AG04450 (cell line): ENCODE data around the gene LINGO4. TPM values are rescaled to one million over a fixed set of nuclear protein-coding genes. Genes with fewer than 3 reads are reported as not detected.

Experiments used
- CTCF ChIA-PET: fragments of 300-600, 350-600 bp; formaldehyde crosslinking; extraction: SDS; loops from one replicate; lab custom pipeline; 2022; ENCODE audit warnings: antibody characterized with exemption, inconsistent platforms; lab: Charles Lee
- POLR2A ChIA-PET: fragments of 350-600 bp; formaldehyde crosslinking; extraction: SDS; loops from one replicate; lab custom pipeline; 2021; ENCODE audit warnings: antibody characterized with exemption, inconsistent platforms; lab: Yijun Ruan, JAX
- DNase-seq: peaks from one replicate; pipeline ENCODE4 v3.0.0-alpha.2; 2011; ENCODE audit warnings: low read depth, low spot score
- H3K27ac ChIP-seq: one replicate; pipeline ENCODE4 v1.5.1; 2012; ENCODE audit warnings: low read depth, low read length, control low read depth
- H3K27me3 ChIP-seq: one replicate; pipeline ENCODE4 v1.6.0; 2012; ENCODE audit warnings: low read length; ENCODE audit not compliant: control insufficient read depth, insufficient read depth
- H3K4me3 ChIP-seq: 2 replicates; pipeline ENCODE4 v1.5.1; 2011; ENCODE audit warnings: mild to moderate bottlenecking, low read depth, low read length, control low read depth
- H3K9me3 ChIP-seq: 2 replicates; pipeline ENCODE4 v1.5.1; 2012; ENCODE audit warnings: low read length; ENCODE audit not compliant: control insufficient read depth, insufficient read depth
- CTCF ChIP-seq: IDR thresholded peaks from 2 replicates; pipeline ENCODE4 v1.5.1; 2011; ENCODE audit warnings: low read depth, low read length, control low read depth, inconsistent platforms
- polyA plus RNA-seq: library from polyadenylated mRNA; depleted of rRNA; stranded (reverse); fragments of >200 nt; gene quantifications from 2 replicates; pipeline ENCODE4 v1.2.3, GENCODE V29; 2011

The LINGO4 gene
- polyA plus RNA-seq, 1 experiment = not detected

GRCh38 chr1:151849871-151850270 is 44.7 kb upstream of the LINGO4 start:
- no peaks in the 10 kb centered on the region for H3K9me3 ChIP-seq
- peaks cover 50% of the 10 kb centered on the region for H3K27me3 ChIP-seq
- CTCF ChIA-PET = no interaction called here
- TF ChIP-seq CTCF = no peak
- no peak overlapping the region for H3K27ac ChIP-seq
- no peak overlapping the region for H3K4me3 ChIP-seq
- POLR2A ChIA-PET = no interaction called here
- DNase-seq = no peak

- H3K27ac ChIP-seq = no peak overlapping the region
- no peak for TF ChIP-seq CTCF
- no peak overlapping the region for H3K4me3 ChIP-seq
- H3K27me3 ChIP-seq = peaks cover 57% of the 10 kb centered on the region
- H3K9me3 ChIP-seq = no peaks in the 10 kb centered on the region
- DNase-seq = no peak
- CTCF ChIA-PET = interaction anchor here (1.6 kb wide), 1 partner anchor 9 kb away, joined by 4 read pairs; no protein-coding TSS in a partner anchor
- POLR2A ChIA-PET = no interaction called here
These were observed 43.9 kb upstream of the LINGO4 start for GRCh38 chr1:151849126-151849525.

GRCh38 chr1:151847867-151848596 is 42.8 kb upstream of the LINGO4 start:
- POLR2A ChIA-PET = no interaction called here
- no peak overlapping the region for H3K27ac ChIP-seq
- DNase-seq = no peak
- H3K4me3 ChIP-seq = no peak overlapping the region
- H3K27me3 ChIP-seq = peaks cover 61% of the 10 kb centered on the region
- no peaks in the 10 kb centered on the region for H3K9me3 ChIP-seq
- CTCF ChIA-PET = interaction anchor here (1.6 kb wide), 1 partner anchor 10 kb away, joined by 4 read pairs; no protein-coding TSS in a partner anchor
- no peak for TF ChIP-seq CTCF

- H3K27ac ChIP-seq = no peak overlapping the region
- CTCF ChIA-PET = interaction anchor here (0.8 to 1.2 kb wide), 5 partner anchors 11 to 73 kb away, joined by 3 to 5 read pairs (median 4); no protein-coding TSS in a partner anchor
- no peak for TF ChIP-seq CTCF
- POLR2A ChIA-PET = no interaction called here
- H3K4me3 ChIP-seq = no peak overlapping the region
- no peak for DNase-seq
- H3K27me3 ChIP-seq = peaks cover 50% of the 10 kb centered on the region
- H3K9me3 ChIP-seq = no peaks in the 10 kb centered on the region
These were observed 41.5 kb upstream of the LINGO4 start for GRCh38 chr1:151846686-151847237.

GRCh38 chr1:151846062-151846568 is 40.9 kb upstream of the LINGO4 start:
- DNase-seq = no peak
- Histone ChIP-seq H3K27me3 (peaks cover 46% of the 10 kb centered on the region), H3K4me3 (no peak overlapping the region), H3K9me3 (no peaks in the 10 kb centered on the region), H3K27ac (no peak overlapping the region)
- POLR2A ChIA-PET = no interaction called here
- CTCF ChIA-PET = interaction anchor here (0.8 to 1.2 kb wide), 5 partner anchors 10 to 73 kb away, joined by 3 to 5 read pairs (median 4); no protein-coding TSS in a partner anchor
- peak; percentile 18; the same call in 1 of the 2 replicates for TF ChIP-seq CTCF
